Cardiac muscle cell (in vitro differentiated cells and primary cell): ENCODE data around the gene ARPP21. TPM values are rescaled to one million over a fixed set of nuclear protein-coding genes. Genes with fewer than 3 reads are reported as not detected.
A peak's percentile ranks its signal among the peaks of the same experiment; 100 is the strongest.
"Not testable (repeated sequence)": the region's sequence is repeated elsewhere in the genome, so short reads cannot be mapped to it uniquely, and the experiment has no call there.

Experiments used
- DNase-seq, 2 donors: peaks; one replicate each; pipeline versions ENCODE4 v3.0.0 to v3.0.0-alpha.2; 2010 to 2017; ENCODE audit warnings: low read depth in 1 of 2, low spot score in 1 of 2
- H3K27ac ChIP-seq: fragments of 200-600 bp; sonication (generic); 2 replicates; pipeline ENCODE4 v1.5.1; 2016
- H3K27me3 ChIP-seq: fragments of 200-600 bp; sonication (generic); 2 replicates; pipeline ENCODE4 v1.6.0; 2016; ENCODE audit warnings: control low read depth
- H3K36me3 ChIP-seq: fragments of 200-600 bp; sonication (generic); 2 replicates; pipeline ENCODE4 v1.5.1; 2016; ENCODE audit warnings: control low read depth
- H3K4me1 ChIP-seq: fragments of 200-600 bp; sonication (generic); 2 replicates; pipeline ENCODE4 v1.8.1; 2017; ENCODE audit warnings: low read depth, mild to moderate bottlenecking, mixed run types
- H3K4me3 ChIP-seq: fragments of 200-600 bp; sonication (generic); 2 replicates; pipeline ENCODE4 v1.5.1; 2016; ENCODE audit warnings: mild to moderate bottlenecking
- H3K9me3 ChIP-seq: fragments of 200-600 bp; sonication (generic); 2 replicates; pipeline ENCODE4 v1.5.1; 2017; ENCODE audit warnings: low read depth, mild to moderate bottlenecking, control low read depth
- CTCF ChIP-seq: IDR thresholded peaks from 2 replicates; pipeline ENCODE4 v1.5.1; 2012; ENCODE audit warnings: low read depth, mild to moderate bottlenecking, low read length
- polyA plus RNA-seq: library from polyadenylated mRNA; unstranded; fragments of >200 nt; fragmentation: Nextera tagmentation; extraction: Ambion mirVana; gene quantifications from 2 replicates; pipeline ENCODE4 v1.2.1, GENCODE V29; 2016
- total RNA-seq: library from RNA; depleted of rRNA; stranded (reverse); fragments of >200 nt; gene quantifications from 2 replicates; pipeline ENCODE4 v1.2.3, GENCODE V29; 2016

Gene ARPP21
- total and polyA plus RNA-seq, 2 experiments from 2014 or later: 0.04 TPM; not detected in 1

GRCh38 chr3:35598804-35599203 is 40.5 kb upstream of the ARPP21 start:
- no peaks in the 10 kb centered on the region for H3K36me3 ChIP-seq

GRCh38 chr3:35601959-35602358 is 37.4 kb upstream of the ARPP21 start:
- TF ChIP-seq CTCF: no peak
- Histone ChIP-seq H3K27ac (no peak overlapping the region), H3K36me3 (no peaks in the 10 kb centered on the region), H3K9me3 (no peaks in the 10 kb centered on the region), H3K4me3 (no peak overlapping the region), H3K27me3 (no peaks in the 10 kb centered on the region), H3K4me1 (no peaks in the 10 kb centered on the region)
- DNase-seq: no peak

More at GRCh38 chr3:35598804-35599203, 40.5 kb upstream of the ARPP21 start:
- no peak for TF ChIP-seq CTCF
- no peaks in the 10 kb centered on the region for H3K27me3 ChIP-seq
- no peak overlapping the region for H3K4me3 ChIP-seq
- H3K27ac ChIP-seq: no peak overlapping the region
- no peaks in the 10 kb centered on the region for H3K9me3 ChIP-seq
- no peaks in the 10 kb centered on the region for H3K4me1 ChIP-seq
- no peak for DNase-seq

DNA sequence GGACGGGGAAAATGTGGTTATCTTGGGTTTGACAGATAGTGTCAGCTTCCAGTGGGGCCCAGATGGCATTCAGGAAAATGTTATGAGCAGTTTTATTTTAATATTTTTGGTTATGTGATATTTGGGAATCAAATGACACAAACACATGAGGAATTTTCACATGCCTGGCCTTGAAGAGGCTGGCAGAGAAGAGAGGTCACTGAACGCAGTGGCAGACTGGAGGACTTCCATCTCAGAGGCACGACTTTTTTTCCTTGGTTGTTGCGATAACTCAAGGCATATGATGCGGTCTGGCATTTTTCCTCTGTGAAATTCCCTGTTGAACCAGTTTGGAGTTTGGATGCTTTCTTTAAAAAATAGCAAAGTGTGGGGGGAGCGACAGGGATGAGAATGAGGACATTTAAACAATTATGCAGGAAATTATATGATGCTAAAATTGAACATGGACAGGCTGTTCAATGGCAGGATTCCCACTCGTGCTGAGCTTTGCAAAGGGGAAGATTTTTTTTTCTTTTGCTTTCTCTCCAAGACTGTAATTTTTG is 36.9 kb upstream of the ARPP21 start:
- peak in 1 of 2 donors; percentile 8 for DNase-seq
- H3K27ac ChIP-seq: no peak overlapping the region
- TF ChIP-seq CTCF: no peak
- H3K9me3 ChIP-seq: no peaks in the 10 kb centered on the region
- H3K27me3 ChIP-seq: no peaks in the 10 kb centered on the region
- no peak overlapping the region for H3K4me3 ChIP-seq
- H3K4me1 ChIP-seq: no peaks in the 10 kb centered on the region
- no peaks in the 10 kb centered on the region for H3K36me3 ChIP-seq

DNA sequence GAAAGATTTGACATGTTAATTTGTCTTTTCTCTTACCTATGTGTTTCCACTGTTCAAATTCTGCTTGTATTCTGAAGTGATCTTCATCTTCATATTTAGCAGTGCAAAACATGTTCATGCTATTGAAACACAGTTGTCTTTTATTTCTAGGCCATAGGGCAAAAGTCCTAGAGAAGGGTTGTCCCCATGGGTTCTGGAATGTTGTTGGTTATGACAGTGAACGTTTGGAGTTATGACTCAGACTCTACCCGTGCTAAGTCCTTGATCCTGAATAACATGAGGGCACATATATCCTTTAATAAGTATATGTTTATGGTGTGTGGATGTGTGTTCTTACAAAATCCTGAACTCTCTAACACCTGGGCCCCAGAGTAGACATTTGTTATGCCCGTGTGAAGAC is 23.0 kb upstream of the ARPP21 start:
- Histone ChIP-seq H3K4me3 (no peak overlapping the region), H3K27ac (no peak overlapping the region), H3K36me3 (no peaks in the 10 kb centered on the region), H3K27me3 (no peaks in the 10 kb centered on the region), H3K9me3 (no peaks in the 10 kb centered on the region), H3K4me1 (no peaks in the 10 kb centered on the region)
- DNase-seq: no peak
- no peak for TF ChIP-seq CTCF

GRCh38 chr3:35617370-35617769 is 22.0 kb upstream of the ARPP21 start:
- H3K27me3 ChIP-seq: no peaks in the 10 kb centered on the region
- no peak for TF ChIP-seq CTCF
- no peaks in the 10 kb centered on the region for H3K4me1 ChIP-seq
- no peak overlapping the region for H3K27ac ChIP-seq
- no peak overlapping the region for H3K4me3 ChIP-seq
- no peak for DNase-seq
- H3K36me3 ChIP-seq: no peaks in the 10 kb centered on the region
- H3K9me3 ChIP-seq: no peaks in the 10 kb centered on the region

GRCh38 chr3:35620238-35620637 is 19.1 kb upstream of the ARPP21 start:
- not testable (repeated sequence) for H3K27ac ChIP-seq, H3K4me3 ChIP-seq, DNase-seq, H3K36me3 ChIP-seq, H3K27me3 ChIP-seq, H3K4me1 ChIP-seq, H3K9me3 ChIP-seq
